Measurements from ENCODE around the gene DPP6.
A peak's percentile ranks its signal among the peaks of the same experiment; 100 is the strongest.

The DPP6 gene

DNA sequence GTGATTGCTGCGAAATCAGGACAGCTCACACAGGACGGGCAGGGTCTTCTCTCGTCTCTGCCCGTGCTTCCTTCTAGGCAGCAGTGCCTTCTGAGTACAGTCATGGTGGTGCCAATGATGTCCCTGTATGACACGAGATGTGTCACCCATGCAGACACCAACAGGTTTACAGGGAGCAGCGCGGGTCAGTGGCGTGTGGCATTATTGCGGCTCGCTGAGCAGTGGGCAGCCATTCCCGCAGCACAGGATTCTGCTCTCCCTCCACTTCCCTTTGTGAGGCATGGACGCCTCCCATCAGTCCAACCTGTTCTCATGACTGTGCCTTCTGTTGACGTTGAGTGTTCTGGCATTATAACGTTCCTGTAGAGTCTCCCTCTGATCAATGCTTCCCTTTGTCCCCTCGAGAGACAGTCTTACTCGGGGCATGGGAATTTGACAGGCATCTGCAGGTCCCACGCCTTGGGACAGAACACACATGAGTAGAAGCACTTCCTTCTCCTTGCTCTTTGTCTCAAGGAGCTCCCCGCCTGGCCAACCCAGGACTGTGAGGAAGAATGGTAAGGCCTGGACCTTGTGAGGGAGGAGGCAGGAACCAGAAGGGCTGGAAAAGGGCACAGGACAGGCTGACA, 731.2 kb downstream of the DPP6 start:
- DNase-seq: no peak

DNA sequence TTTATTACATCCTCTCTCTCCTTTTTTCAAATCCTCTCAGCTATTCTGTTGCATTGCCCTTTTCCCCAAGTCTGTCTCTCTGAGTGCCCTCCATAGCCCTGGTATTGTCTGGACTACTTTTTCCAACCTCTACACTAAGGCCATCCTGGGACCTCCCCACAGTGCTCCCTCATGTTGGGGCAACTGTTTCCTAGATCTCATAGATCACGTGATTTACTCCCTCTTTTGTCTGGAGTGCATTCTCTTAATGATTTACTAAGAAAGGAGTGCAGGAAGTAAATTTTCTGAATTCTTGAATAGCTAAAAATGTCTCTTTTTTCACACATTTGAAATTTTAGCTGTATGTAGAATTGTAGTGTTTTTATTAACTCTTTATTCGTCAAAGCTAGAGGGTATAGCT, 733.7 kb downstream of the DPP6 start:
- no peak for DNase-seq

DNA sequence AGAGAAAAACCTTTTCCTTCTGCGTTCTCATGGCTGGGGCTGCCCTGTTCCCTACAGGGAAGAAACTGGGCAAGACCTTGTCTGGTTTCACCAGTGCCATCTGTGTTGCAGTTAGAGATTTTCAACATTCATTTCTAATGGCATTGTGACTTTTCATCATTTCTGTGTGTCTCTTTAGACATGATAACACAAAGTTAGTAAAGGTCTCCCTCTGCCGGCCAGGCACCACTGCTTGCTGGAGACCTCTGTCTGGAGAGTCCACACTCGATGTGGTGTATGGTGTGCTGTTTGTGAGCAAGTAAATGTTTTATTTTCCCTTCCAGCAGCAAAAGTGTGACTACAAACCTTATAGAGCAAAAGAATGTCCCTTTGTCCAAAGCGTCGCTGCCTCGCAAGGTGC, 737.2 kb downstream of the DPP6 start:
- DNase-seq: no peak

DNA sequence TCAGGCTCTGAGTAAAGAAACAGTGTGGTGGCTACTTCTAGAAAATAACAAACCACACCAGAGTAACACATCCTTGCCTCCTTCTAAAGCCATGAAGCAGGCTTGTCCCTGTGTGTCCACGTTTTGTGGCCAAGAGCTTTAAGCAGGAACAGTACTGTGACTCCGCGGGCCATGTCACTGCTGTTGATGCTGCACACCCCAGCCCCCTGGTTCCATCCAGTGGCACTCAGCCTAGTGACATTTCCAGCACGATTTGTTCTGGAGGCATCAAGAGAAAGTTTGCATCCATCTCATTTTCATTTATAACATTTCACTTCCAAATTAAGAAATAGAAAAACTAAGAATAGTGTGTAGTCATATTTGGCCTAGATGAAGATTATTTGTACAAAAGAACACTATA, 739.4 kb downstream of the DPP6 start:
- DNase-seq: no peak

DNA sequence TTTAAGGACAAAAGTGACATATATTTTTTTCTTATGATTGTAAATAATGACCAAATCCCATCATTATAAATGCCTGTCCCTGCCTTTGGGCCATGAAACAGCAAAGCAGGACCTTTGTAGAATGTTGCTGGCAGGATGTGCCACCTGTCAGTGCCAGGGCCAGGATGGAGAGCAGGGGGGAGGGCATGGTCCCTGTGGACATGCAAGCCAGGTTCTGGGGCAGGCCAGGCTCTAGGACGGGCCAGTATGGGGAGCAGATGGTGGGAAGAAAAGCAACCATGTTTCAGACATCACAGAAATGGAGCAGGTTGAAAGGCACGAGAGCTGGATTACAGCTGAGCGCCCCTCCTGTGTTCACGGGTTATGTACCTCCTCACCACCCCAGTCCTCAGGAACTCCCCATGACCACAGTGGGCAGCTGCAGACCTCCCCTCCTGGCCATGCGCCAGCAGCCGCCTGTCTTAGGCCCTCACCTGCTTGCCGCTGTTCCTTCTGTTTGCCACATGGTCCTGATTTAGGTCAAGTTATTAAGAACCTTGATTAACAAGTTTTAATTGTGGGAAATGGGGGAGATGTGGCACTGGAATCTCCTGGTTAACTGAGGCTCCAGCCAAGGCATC, 740.3 kb downstream of the DPP6 start:
- no peak for DNase-seq

DNA sequence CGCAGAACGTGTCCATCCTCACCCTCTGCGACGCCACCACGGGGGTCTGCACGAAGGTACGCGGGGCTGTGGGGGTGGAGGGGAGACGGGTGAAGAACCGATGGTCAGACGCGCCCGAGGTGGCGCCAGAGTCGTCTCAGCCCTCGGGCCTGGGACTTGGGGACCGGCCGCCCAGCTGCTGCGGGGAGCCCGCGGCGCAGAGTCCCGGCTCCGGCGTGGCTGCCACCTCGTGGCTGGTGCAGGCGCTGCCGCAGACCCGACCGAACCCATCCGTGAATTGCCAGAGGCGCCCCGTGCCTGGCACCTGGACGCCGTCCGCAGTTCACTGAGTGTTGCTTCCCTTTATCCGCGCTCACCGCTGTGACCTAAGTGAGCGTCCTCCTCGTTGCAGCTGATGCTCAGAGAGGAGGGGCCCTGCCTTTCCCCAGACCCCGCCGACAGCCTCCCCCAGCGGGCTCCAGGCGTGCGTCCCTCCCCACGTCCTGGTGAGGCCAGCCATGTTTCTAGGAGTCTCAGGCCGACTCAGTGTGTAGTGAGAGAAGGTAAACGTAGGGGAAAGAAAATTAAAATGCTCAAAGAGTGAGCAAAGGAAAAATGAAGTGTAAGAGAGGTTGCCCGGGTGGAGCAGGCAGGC, 742.1 kb downstream of the DPP6 start:
- DNase-seq: peak; percentile 29

DNA sequence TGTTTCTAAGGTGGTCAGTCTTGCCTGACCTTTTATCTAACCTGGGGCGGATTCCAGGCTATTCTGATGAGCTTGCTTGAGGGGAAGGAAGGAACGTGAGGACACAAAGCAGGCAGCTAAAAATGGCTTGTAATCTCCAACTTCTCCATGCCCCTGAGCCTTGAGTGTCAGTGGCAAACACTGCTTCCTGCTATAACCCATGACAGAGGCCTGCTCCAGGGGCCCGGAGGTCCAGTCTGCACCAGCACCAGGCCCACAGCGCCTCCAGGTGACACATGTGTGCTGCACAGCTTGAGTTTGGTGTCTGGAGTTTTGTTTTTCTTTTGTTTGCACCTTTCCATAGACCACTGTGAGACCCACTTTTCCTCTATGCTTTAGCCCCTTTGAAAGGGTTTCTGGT, 742.8 kb downstream of the DPP6 start:
- DNase-seq: no peak

DNA sequence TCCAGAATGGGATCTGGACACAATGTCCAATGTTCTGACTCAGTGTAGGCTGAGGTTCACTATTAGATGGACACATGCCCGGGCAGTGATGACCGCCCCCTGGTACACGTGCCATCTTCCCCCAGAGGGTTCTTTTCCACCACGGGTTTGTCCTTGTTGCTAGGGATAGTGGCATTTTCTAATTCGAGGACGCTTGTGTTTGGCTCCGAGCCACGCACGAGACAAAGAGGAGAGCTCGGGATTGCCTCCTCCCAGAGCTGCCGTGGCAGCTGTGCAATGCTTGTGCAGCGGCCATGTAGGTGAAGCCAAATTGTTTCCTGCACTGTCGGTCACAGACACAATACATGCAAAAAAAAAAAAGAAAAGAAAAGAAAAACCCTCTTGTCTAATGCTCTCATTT, 743.2 kb downstream of the DPP6 start:
- no peak for DNase-seq

DNA sequence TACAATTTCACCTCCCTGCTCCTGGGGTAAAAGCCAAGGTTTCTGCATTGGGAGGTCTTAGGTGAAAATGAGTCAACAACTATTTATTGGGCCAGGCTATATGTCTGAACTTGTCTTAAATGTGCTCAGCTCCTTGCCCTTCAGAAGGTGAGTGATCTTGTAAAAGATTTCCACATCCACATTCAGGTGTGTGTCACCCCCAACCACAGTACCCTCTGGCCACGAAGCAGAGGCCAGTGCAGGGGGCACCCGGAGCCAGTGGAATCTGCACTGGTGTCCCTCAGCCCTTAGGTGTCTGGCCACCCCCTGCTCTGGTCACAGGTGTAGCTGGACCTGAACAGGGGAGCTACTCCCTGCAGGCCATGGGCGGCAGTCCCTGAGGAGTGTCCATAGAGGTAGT, 752.3 kb downstream of the DPP6 start:
- DNase-seq: no peak

DNA sequence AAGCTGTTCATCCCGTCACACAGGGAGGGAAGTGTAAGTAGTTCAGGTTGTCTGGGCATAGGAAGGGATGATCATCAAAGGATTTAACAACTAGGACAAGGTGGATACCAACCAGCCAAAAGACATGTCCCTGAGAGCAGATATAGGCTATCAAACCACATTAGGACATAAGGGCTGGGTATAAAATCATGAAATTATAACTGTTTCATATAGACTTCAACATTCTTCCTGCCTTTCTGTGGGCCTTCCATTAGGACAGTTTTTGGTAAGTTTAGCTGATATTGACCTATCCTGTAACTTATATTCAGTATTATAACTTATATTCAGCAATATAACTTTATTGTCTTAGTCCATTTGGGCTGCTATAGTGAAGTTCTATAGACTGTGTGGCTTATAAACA, 759.8 kb downstream of the DPP6 start:
- DNase-seq: no peak

DNA sequence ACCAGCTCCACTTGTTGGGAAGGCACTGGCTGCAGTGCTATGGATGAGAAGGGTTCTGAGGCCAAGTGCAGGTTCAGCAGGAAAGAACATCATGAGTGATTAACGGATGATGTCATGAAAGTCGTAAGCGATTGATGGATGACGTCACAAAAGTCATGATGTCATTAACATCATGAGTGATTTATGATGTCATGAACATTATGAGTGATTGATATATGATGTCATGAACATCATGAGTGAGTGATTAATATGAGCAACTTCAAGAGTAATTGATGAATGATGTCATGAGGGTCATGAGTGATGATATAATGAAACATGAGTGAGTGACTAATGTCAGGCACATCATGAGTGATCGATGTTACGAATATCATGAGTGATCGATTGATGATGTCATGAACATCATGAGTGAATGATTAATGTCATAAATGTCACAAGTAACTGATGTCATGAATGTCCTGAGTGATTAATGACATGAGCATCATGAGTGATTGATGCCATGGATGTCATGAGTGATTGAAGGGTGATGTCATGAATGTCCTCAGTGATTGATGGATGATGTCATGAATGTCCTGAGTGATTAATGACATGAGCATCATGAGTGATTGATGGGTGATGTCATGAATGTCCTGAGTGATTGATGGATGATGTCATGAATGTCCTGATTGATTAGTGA, 765.2 kb downstream of the DPP6 start:
- DNase-seq: no peak

DNA sequence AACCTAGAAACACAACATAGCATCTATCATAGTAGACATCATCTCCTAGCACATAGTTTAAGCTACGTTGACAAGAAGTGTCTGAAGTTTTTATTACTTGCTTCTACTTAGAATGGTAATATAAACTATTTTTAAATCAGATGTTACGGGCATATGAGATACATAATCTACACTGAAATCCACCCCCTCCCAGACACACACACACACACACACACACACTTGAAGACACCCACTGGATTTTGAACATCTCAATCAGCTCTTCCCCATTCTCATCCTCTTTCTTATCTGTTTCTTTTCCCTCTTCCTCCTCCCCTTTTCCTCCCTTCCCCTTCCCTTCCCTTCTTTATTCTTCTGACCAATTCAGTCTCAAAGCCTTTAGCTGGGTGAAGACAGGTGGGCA, 774.8 kb downstream of the DPP6 start:
- no peak for DNase-seq

DNA sequence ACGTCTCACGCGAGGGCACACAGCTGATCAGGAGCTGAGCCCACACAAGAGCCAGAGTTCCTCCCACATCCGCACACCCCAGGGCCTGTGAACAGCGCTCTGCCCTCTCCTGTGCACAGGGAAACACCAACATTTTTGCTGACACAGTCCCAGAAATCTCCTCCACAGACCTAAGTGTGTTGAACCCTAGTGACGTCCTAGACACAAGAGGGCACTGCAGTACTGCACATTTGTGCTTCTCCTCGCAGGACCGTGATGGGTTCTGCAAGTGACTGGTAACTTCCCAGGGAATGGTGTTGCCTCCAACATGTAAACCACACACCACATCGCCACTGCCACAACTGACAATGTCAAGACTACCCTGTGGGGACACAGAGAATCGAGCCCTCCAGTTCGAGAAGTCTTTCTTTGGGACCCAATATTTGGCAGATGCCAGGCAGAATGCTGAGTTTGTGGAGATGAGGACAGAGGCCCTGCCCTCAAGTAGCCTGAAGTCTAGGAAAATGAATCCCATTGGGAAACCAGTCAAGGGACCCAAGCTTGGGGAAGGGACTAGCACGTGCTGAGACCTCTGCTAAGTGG, 780.5 kb downstream of the DPP6 start:
- peak; percentile 18 for DNase-seq

DNA sequence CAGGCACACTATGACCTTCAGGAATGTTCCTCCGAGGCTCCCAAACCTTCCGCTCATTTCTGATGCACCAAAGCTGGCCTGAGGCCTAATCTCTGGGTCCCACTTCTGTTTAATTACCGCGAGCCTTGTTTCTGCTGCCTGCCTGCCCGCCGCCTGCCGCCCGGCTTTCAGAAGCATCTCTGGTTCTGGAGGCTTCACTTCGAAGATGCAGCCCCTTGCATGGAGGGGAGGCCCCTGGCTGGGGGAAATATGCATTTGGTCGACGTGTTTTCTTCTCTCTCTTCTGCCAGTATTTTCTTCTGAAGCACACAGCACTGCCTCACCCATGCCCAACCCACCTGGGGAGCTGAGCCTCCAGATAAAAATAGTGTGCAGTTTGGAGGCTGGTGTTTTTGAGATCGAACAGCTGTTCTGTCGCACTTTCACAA, 783.8 kb downstream of the DPP6 start:
- no peak for DNase-seq

DNA sequence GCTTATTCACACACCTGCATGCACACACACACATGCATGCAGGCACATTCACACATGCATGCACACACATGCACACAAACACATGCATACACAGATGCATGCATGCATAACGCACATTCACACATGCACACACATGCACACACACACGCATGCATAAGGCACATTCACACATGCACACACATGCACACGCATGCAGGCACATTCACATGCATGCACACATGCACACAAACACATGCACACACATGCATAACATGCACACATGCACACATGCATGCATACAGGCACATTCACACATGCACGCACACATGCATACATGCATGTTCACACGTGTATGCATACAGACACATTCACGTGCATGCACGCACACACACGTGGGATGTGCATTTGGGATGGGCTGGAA, 784.9 kb downstream of the DPP6 start:
- DNase-seq: no peak

DNA sequence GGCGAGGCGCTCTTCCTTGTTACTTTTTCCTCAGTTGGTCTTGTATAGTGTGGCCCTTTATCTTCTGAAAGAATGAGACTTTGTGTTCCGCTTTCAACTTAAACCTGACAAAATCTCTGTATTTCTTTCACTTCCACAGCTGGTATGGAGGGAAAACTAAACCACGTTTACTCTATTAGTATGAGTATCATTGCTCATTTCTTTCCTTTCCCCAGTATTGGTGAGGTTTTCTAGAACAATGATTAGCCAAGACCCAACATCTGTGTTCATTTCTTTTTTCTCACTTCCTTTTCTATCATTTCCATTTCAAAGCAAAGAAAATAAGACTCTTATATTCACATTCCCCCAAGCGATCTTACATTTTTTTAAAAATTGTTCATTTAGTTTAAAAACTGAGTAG, 785.4 kb downstream of the DPP6 start:
- no peak for DNase-seq

DNA sequence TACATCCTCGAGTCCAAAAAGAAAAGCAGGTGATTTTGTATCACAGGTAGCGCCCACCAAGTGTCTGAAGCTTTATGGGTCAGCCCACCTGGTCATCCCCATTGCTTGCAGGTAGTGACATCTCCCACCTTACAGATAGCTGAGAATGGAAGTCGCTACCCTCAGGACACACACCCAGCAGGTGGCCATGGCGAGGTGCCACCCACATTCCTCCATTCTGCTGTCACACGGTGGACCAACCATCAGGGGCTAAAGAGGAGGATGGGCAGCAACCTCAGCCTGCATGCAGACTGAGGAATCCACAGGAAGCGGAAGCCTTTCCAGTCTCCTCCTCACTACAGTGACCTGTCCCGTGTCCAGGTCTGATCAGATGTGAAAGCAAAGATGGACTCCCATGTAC, 787.9 kb downstream of the DPP6 start:
- no peak for DNase-seq

DNA sequence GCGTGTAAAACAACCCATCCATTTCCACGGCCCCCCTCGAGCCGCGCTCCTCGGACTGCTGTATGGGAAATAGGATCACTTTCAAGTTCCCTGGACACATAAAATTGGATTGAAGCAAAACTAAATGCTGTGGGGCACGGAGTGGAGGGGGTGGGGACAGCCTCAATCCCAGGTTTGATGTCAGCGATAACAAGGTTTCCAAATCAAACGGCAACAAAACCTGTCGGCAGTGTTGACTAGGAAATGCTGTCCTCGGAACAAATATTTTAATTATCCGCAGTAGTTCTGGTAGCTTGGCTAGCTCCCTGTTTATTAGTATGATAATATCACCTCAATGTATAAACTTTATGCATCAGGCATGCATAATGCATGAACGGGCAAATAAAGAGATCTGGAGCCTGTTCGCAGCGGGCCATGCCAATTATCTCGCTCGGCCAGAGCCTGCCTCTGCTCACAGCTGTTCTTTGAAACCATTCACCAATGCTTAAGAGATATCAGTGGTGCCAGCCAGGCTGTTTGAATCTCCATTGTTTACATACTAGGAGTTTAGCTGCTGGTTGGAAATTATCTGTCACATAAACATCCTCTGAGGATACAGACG, 789.6 kb downstream of the DPP6 start:
- DNase-seq: no peak

DNA sequence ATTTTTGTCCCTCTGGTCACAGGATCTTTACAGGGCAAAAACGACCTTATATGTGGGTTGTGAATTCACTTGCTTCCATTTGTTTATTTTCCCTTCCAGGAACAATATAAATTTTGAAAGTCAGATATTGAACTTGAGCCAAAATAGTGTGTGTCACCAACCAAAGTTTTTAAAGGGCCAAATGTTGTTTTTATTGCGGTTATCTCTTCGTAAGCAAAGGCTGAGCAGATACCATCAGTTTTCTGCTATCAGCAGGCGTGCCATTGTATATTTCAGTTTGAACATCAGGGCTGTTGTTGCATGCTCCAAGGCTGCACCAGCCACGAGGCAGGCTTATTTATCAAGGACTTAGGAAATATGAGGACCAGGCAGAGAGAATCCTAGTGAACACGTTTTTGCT, 790.4 kb downstream of the DPP6 start:
- DNase-seq: no peak

DNA sequence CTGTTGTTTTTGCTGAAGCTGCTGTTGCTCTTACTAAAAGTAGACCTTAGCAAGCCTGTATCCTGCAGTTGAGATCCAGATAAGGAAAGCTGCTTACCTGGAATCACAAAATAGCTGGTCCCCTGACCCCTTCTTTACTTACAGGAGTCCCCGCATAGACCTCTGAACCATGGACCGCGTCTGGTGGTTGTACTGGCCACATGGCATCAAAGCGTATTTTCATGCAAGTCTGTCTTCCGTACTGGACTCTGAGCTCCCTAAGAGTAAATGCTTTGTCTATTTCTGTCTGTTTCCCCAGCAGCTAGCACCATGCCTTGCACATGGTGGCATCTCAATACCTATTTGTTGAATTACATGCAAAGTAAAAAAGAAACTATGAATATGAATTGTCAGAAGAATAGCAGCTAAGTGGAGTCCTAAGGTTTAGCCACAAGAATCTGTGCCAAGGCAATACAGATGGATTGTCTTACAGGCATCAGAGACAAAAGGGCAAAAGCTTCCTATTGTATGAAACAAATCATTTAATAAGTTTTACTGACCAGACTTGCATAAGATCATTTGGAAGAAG, 791.6 kb downstream of the DPP6 start:
- peak; percentile 4 for DNase-seq

DNA sequence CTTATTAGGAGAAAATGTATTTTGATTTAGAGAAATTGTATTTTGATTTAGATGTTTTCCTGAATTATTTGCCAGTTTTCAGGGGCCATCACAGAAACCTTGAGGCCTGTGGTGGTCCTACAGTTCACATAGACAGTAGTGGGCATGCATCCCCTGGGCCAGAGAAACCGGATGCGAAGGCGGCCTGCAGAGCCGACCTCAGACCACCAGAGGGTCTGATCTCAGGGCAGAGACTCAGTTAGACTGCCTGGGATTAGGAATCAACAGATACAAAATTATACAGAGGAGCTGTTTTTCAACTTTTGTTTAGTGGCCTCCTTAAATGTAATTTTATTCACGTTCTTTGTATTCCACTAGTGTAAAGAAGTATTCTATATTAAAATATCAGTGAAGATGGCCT, 792.3 kb downstream of the DPP6 start:
- DNase-seq: no peak

DNA sequence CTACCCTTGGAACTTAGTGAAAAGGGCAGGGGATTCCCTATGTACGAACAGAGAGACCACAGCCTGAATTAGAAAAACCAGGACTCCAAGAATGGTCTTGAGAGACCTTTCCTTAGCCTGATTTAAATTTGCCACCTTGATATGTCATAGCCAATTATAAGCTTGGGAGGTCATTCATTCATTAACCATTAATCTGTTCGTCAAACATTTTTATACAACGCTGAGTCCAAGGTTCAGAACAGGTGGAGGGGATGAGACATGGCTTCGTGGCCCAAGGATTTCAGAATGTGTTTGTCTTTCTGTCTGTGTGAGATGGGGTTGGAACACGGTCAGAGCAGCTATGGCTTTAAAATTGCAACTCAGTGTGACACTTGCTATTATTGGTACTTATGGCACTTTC, 792.8 kb downstream of the DPP6 start:
- no peak for DNase-seq

DNA sequence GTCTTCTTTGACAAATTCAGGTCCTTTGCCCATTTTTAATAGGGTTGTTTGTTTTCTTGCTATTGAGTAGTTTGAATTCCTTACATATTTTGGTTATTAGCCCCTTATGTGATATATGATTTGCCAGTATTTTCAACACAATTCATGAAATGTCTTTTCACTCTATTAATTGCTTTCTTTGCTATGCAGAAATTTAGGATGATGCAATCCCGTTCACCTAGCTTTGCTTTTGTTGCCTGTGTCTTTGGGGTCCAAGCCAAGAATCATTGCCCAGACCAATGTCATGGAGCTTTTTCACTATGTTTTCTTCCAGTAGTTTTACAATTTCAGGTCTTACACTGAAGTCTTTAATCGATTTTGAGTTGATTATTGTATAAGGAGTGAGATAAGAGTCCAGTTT, 796.3 kb downstream of the DPP6 start:
- DNase-seq: no peak

Data from activated CD4-positive, alpha-beta T cell treated with anti-CD3 and anti-CD28 coated beads, Interleukin-10, Interleukin-2, amounts not matched to agents 100 ng/mL and 50 ng/mL, durations not matched to agents 16 hours and 8 hours (primary cell).